ENCODE measurements around the gene FAT1. TPM values are rescaled to one million over a fixed set of nuclear protein-coding genes. Genes with fewer than 3 reads are reported as not detected.

Gene FAT1
- total RNA-seq, 1 donor from 2014 or later, result 353 TPM

DNA sequence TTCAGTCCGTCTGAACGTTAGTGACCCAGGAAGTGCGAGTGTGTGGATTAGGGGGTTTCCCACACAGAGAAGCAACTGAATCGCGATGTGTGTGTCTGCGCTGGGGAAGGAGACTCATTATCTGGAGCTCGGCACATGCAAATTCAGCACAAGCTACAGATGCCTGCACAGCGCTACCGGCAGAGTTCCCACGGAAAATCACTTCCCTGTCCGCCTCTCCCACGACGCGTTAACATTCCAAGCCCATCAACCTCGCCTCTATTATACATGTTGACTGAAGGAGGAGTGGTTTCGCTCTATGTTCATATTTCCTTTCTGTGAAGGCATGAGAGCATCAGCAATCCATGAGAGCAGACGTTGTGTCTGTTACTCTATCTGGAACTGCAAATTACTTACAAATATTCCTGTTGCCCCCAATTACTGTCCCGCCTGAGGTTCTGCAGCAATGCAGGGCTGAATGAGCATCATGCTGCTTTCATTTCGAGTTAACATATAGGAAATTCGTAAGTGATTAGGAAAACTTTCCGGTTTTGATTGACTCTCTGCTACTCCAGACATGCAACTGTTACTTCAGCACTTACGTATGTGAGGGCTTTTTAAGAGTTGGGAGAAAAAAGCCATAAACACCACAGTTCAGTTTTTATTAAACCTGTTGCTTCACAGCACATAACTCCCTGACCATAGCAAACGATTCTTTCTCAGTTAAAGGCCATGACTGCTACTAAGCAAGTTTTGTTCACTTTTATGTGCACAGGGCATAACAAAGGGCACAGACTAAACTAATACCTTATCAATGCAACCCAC lies 153.3 kb downstream of the FAT1 start:
- no peak for DNase-seq (ENCODE audit: low read depth)

DNA sequence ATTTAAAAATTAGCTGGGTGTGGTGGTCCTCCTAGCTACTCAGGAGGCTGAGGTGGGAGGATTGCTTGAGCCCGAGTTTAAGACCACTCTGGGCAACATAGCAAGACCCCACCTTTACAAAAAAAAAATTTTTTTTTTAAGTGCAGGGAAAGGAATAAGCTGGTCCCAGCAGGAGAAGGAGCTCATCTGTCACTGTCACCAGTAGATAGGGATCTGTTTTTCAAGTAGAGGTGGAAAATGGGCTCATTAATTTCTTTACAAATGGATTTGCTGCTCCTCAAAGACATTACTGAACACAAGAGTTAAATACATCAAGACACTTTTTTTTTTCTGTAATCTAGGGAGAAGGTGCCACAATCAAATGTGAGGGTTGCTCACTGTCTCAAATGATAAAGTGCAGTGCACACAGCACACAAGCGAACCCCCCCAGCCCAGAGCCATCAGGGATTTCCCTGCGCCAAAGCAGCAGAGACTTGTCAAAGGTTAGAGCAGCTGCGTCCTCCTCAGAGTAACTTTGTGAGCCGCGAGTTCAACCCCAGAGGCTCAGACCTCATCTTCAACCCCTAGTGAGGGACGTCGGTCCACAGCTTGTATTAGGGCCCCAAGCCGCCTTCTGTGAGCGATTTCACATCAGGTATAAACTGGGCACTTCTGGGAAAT lies 154.0 kb downstream of the FAT1 start:
- DNase-seq (ENCODE audit: low read depth), result no peak

DNA sequence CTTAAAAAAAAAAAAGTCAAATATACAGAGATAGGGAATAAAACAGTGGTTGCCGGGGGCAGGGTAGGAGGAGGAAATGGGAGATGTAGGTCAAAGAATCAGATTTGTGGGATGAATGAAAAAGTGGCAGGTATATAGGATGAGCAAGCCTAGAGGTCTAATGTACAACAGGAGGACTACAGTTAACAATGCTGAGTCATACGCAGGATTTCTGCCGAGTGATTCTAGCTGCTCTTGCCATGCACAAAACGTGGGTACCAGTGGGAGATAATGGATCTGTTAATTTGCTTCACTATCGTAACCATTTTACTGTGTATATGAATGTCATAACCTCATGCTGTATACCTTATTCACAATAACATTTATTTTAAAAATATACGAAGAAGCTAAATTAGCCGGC lies 157.6 kb downstream of the FAT1 start:
- DNase-seq (ENCODE audit: low read depth), result no peak

DNA sequence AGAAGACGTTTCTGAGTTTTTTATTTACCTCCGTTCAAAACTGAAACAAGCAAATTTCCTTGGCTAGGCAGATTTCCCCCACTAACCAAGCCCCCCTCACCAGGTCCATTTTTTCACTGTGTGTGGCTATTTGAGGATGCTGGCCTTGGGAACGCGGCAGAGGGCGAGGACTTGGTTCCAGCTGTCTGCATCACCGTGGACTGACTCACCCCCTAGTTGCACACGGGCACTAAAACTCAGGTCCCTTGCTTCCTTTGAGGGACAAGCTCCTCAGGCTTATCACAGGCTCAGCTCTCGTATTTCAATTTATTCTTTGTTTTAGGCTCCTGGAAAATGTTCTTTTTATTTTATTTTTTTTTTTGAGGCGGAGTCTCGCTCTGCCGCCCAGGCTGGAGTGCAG lies 159.9 kb downstream of the FAT1 start:
- DNase-seq (ENCODE audit: low read depth), result peak; percentile 60

DNA sequence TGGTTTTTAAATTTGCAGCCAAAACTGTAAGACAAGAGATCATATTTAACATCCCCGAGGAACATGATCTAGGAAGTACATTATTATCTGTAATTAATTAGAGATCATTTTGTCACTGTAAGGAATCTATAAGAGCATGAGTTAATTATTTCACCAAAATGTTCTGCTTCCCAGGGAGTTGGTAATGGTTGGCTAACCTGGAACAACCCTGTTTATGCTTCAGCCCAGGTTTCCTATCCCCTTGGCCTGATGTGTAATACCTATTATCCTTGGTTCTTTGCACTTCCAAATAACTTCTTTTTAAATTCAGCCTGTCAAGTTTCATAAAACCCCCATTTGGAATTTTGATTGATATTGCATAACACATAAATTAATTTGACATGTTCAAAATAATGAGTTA lies 161.9 kb downstream of the FAT1 start:
- DNase-seq (ENCODE audit: low read depth), result no peak

DNA sequence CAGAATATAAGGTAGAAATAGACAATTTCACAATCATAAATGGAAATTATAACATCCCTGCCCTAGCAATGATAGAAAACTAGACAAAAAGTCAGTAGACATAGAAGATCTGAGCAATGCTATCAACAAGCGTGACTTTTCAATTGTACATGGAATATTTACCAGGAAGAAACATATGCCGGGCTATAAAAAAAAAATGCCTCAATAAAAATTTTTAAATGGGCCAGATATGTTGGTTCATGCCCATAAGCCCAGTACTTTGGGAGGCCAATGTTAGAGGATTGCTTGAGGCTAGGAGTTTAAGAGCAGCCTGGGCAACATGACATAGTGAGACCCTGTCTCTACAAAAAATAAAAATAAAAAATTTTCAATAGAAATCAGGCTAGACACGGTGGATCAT lies 163.0 kb downstream of the FAT1 start:
- no peak for DNase-seq (ENCODE audit: low read depth)

DNA sequence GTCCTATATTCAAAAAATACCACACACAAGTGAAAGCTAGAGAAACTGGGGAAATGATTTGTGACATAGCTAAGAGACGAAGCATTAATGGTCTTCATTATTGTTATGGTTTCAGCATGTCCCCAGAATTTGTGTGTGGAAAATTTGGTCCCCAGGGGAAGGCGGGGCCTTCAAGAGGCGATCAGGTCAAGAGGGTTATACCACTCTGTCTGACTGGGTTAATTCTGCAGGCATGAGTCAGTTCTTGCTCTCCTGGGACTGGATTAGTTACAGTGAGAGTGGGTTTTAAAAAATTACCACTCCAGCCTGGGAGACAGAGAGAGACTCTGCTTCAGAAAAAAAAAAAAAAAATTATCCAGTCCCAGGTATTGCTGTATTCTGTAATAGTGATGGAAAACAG lies 166.2 kb downstream of the FAT1 start:
- peak; percentile 82 for DNase-seq (ENCODE audit: low read depth)

DNA sequence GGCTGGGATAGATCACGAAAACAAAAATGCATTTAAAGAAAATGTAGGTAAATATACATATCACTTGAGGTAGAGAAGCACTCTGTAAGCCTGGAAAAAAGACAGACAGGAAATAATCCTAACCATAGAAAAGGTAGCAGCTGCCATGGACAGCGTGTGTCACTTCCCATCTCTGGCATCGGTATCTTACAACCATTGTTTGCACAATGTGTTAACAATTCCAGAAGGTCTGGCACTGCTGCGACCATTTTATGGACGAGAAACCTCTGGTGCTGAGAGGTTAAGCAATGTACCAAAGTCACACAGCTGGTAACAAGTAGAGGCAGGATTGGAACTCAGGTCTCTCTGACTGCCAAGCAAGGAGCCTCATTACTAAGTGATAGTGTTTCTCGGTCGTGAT lies 166.6 kb downstream of the FAT1 start:
- peak; percentile 49 for DNase-seq (ENCODE audit: low read depth)

DNA sequence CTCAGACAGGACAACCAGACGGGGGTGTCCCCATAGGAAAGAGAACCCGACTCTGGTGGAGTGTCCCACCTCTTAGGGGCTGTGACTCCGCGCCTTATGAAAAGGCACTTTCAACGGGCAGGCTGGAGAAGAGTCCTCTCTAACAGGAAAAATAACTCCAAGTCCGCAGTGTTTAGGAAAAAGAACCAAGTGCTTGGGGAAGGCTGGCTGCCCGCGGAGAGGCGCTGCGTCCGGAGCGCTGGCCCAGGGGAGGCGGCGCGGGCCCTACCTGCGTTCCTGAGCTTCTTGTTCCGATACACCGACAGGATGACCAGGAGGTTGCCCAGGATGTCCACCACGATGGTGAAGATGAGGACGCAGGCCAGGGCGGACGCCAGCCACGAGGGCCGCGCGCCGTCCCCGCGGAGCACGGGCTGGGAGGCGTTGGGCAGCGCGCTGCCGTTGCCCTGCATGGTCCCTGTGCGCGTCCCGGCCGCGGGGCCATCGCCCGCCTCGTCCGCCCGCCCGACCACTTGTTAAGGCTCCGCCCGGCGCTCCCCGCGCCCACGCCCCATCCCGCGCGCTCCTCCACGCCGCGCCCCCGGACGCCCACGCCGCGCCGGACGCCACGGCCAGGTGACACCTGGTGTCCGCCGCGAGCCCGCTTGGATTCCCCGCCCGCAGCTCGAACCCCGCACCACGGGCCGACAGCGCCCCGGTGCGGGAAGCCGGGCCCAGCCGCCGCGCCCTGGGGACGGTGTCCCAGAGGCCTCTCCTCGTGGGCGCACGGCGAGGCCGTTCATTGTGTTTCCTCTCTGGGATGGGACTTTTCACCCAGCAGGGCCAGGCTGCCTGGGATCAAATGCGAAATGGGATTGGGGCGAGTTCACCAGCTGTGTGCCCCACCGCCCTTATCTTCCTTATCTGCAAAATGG lies 168.5 kb downstream of the FAT1 start, which contains the start of gene MTNR1A:
Gene MTNR1A, minus strand, starts transcription at position 654 of the 914 bp plus-strand sequence. Its CDS starts 202 bp downstream, at position 452.
- DNase-seq (ENCODE audit: low read depth), result no peak

DNA sequence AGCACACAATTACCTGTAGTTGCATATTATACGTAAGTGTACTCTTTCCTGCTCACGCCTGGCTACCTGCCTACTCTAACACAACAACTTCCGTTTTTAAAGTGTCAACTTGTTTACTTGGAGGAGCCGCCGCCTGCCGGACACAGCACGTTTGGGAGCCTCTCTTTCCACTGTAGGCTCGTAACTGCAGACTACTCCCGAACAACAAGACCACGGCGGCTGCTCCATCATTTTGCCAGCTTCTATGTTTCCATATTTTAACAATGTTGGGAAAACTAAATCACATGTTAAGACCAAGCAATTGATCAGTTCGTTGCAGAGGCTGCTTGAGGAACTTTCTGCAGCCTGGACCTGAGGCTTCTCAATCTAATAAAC lies 169.1 kb downstream of the FAT1 start:
- DNase-seq (ENCODE audit: low read depth), result peak; percentile 12

DNA sequence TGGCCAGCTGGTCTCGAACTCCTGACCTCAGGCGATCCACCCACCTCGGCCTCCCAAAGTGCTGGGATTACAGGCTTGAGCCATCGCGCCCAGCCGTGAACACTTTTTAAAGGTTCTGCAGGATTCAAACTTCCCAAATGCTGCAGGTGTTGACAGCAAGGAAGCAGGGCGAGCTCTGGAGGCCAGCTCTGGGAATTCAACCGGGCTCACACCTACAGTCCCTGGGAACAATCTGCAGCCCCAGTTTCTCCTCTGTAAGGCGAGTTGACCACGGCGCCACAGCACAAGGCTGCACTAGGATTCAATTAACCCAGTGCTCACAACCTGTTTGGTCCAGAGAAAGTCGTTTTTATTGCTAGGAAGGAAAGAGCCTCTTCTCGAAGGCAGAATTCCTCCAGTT lies 169.9 kb downstream of the FAT1 start:
- DNase-seq (ENCODE audit: low read depth), result no peak

DNA sequence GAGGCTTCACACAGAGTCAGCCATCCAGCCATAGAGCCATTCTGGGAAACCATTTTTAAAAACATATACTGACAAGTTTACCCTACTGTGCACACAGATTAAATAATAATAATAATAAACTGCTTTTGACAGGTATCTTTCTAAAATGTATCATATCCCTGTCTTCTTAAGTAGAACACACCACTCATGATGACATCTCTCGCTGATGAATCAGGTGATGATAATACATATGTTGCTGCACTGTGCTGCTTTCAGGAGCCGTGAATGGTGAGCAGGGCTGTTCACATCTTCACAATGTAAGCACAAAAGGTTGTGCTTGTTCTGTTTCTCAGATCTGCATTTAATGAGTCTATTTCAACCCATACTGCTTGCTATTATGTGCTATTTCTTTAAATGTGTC lies 171.8 kb downstream of the FAT1 start:
- no peak for DNase-seq (ENCODE audit: low read depth)

DNA sequence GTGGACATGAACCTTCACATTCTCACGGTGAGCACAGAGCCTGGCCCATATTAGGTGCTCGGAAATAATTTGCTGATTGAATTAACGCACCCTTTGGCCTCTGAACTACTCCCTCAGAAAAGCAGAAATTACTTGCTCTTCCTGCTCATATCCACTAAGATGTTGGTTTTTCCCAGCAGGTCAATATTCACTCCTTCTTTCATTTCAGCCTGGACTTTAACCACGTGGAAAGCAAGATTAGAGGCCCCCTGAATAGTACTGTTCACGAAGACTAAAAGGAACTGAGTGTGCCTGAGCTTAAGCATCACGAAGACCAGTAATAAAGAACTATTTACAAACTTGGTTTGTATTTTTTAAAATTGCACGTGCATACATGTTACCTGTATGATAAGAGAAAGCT lies 178.2 kb downstream of the FAT1 start:
- no peak for DNase-seq (ENCODE audit: low read depth)

DNA sequence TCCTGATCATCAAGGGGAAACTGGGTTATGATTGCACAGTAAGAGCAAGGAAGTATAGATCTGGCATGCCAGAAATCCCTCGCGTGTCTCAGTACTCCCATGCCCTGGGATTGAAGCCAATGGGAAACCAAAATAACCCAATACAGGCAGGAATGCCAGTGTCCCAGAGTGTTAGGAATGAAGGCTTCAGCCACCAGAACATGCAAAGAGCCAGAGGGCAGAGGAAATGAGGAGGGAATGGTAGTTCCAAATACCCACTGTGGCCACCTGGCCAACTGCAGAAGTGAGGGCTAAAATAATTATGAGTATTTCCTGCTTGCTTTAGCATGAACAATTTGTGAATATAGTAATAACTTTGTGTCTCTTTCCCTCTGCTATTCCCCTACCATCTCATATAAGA lies 180.4 kb downstream of the FAT1 start:
- no peak for DNase-seq (ENCODE audit: low read depth)

DNA sequence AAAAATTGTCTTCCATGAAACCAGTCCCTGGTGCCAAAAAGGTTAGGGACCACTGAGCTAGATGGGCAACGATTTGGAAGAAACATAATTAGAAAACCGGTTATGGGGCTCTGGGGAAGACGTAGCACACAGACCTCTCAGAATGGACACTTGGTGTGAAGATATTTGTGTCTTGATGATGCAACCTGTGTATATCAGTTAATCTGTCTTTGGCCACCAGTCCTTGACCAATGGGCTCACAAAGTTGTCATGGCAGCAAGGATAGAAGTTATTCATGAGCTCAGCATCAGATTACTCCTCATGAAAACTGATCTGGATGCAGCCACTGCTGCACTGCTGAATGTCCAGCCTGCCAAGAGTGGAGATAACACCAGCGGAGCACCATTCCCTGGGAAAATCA lies 181.9 kb downstream of the FAT1 start:
- no peak for DNase-seq (ENCODE audit: low read depth)

DNA sequence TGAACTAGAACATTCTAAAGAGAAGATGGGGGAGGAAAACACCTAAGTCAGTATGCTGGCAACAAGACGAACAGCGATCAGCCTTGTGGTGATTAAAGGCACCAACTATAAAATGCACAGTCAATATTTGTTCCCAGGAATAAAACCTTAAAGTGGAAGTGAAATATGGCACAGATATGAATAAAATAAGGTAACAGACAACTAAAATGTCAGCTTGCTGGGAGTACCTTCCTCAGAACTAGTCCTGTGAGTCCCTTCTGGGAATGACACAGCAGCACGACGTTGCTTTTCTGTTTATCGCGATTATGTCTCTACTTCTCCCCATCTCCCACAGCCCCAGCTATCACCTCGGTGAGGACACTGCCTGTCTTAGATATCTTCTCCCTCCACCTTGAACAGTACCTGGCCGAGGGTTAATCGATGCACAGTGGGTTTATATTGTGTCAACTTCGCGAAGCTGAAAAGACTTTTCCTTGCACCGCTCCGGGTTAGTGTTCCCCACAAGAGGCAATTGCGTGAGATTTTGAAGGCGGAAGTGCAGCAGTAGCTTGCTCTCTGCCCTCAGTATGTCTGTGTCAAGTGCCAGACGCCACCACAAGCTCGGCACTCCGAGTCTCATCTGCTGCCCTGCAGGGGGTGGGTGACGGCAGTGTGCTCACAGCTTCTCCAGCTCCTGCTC lies 185.7 kb downstream of the FAT1 start:
- DNase-seq (ENCODE audit: low read depth), result no peak

Other genes starting within 250 kb of the FAT1 start
- gene MTNR1A, start 168.3 kb downstream of the FAT1 start, total RNA-seq, result not detected in 2 replicates

All from myocyte (in vitro differentiated cells).